ENCODE measurements around the gene ITGA5.

Gene ITGA5

DNA sequence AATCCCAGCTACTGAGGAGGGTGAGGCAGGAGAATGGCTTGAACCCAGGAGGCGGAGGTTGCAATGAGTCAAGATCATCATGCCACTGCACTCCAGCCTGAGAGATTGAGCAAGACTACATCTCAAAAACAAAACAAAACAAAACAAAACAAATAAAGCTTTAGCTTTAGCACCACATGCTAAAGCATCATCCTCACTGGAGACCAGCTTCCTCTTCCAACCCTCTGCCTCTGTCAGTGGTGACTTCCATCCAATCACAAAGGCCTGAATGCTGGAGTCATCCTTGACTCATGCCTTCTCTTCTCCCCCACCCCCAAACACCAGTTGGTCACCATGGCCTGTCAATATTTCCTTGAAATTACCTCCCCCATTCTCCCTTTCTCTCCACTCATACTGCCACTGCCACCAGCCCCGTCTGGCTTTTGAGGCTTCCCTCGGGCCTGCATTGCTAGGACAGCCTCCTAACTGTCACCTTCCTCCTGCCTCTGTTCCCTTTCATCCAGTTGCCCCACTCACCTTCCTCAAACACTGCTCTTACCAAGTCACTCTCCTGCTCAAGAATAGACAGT is 35.9 kb downstream of the ITGA5 start:
- TF ChIP-seq, protein P1, sequence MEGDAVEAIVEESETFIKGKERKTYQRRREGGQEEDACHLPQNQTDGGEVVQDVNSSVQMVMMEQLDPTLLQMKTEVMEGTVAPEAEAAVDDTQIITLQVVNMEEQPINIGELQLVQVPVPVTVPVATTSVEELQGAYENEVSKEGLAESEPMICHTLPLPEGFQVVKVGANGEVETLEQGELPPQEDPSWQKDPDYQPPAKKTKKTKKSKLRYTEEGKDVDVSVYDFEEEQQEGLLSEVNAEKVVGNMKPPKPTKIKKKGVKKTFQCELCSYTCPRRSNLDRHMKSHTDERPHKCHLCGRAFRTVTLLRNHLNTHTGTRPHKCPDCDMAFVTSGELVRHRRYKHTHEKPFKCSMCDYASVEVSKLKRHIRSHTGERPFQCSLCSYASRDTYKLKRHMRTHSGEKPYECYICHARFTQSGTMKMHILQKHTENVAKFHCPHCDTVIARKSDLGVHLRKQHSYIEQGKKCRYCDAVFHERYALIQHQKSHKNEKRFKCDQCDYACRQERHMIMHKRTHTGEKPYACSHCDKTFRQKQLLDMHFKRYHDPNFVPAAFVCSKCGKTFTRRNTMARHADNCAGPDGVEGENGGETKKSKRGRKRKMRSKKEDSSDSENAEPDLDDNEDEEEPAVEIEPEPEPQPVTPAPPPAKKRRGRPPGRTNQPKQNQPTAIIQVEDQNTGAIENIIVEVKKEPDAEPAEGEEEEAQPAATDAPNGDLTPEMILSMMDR (IDR thresholded peaks at IDR 0.05; ENCODE audit: borderline replicate concordance, insufficient read depth, low read depth, low read length), result no peak
- H3K4me3 ChIP-seq (ENCODE audit: low read depth, low read length), result no peak overlapping the region

DNA sequence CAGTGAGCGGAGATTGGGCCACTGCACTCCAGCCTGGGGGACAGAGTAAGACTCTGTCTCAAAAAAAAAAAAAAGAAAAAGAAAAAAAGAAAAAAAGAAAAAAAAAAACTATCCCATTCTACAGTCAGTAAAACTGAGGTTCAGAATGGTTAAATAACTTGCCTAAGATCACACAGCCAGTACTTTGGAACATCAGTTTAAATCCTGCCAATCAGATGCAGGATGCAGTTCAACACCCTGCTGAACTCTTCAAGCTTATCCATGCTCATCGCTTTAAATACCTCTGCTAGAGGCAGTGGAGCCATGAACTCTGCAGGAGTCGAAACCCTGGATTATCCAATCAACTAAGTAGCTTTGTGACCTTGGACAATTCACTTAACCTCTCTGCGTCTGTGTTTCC is 37.9 kb downstream of the ITGA5 start:
- H3K4me3 ChIP-seq (ENCODE audit: low read depth, low read length), result no peak overlapping the region

DNA sequence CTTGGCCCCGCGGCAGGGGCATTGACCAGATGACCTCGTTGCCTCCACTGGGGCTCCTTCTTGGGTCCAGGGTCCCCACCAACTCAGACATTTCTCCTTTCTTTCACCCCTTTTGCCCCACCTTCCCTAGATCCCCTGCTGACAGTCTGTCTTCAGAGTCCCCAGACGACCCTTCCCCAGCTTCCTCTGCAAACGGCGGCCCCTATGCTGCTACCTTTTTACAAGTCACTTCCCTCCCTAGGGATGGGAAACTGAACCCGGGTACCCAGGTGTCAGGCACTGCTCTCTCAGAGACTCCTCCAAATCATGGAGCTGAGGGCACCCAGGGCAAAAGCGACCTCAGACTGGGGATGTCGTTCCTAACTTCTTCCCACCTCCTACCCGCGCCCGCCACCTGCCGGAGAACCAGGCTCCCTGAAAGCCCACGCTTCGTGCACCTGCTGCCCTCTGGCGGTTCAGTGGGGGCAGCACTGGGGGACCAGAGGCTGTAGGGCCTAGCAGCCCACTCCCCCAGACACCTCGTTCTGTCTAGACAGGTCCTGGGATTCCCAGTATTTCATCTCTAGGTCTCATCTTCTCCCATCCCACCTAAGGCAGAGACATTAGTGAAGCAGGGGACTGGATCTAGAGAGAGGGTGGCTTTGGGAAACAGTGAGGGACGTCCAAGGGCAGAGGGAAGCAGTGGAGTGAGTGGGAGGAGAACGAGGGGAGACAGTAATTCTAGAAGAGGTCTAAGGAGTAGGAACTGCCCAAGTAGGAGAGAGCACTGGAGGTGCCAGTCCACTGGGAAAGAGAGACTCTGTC is 39.5 kb downstream of the ITGA5 start:
- TF ChIP-seq, protein P1 (IDR thresholded peaks at IDR 0.05; ENCODE audit: borderline replicate concordance, insufficient read depth, low read depth, low read length), result peak; percentile 100
- no peak overlapping the region for H3K4me3 ChIP-seq (ENCODE audit: low read depth, low read length)

More for the DNA sequence above, 37.9 kb downstream of the ITGA5 start:
- TF ChIP-seq, protein P1 (IDR thresholded peaks at IDR 0.05; ENCODE audit: borderline replicate concordance, insufficient read depth, low read depth, low read length), result no peak

DNA sequence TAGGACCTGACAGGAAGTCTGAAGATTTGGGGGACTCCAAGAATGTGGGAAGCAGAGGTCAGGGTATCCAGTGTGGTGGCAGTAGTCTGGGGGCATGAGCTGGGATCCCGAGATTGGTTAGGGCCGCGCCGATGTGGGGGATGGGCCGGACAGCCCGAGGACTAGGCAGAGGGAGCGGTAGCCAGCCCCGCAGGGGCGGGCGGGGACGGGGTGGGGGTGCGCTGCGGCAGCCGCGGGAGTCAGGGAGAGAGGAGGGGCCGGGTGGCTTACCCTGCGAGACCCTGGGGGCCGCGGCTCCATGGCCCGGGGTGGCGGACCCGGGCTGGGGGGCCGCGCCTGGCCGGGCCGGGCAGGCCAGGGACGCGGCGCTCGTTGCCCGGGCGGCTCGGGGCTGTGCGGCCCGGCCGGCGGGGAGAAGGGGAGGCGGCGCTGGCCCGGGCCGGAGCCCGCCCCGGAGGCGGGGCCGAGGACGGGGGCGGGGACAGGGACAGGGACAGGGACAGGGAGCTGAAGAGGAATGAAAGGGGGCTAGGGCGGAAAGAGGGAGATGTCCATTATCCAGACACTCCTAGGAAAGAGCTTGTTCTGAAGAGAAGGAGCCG is 40.2 kb downstream of the ITGA5 start:
- no peak overlapping the region for H3K4me3 ChIP-seq (ENCODE audit: low read depth, low read length)
- TF ChIP-seq, protein P1 (IDR thresholded peaks at IDR 0.05; ENCODE audit: borderline replicate concordance, insufficient read depth, low read depth, low read length), result no peak

DNA sequence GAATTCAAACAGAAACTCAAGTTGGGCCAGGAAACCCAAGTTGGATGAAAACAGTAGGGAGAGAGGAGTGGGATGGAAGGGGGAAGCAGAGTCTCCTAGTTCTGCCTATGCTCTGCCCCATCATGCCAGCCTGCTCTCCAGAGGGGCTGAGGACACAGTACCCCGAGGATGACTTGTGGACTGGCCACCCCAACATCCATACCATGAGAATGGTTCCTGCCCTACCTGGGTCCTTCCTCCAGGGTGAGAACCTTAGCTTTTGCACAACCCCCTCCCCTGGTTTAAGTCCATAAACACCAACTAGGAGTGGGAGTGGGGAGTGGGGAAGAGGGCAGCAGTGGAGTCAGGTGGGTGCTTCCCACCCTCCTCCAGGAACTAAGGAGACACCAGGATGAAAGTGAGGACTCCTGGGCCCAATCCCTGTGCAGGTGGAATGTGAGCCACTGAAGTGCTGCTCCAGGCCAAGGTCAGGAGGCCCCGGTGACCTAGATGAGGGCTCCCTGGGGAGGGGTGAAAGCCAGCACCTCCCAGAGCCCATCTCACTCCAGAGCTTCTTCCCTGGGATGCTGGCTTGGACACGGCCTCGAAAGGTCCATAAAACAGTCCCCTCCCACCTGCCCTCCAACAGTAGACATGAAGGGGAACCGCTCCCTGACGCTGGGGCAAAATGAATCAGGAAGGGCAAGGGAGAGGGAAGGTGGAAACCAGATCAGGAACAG is 41.1 kb downstream of the ITGA5 start:
- no peak overlapping the region for H3K4me3 ChIP-seq (ENCODE audit: low read depth, low read length)
- TF ChIP-seq, protein P1 (IDR thresholded peaks at IDR 0.05; ENCODE audit: borderline replicate concordance, insufficient read depth, low read depth, low read length), result no peak

DNA sequence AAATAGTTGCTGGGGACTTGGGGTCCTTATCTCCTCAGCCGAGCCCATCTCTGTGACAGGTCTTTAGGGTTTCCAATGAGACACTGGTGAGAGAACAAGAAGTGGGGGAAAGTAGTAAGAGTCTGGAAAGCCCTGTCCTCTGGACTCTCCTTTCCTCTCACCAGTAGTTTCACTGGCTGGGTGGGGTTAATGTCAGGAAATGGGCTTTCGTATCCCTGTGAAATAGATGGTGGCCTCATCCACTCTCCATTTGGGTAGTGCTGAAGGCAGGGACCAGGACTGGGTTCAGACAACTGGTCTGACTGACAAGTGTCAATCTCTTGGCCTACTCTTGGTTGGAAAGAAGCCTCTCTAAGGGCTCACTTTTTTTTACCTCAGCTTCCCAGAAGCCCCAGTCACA is 42.1 kb downstream of the ITGA5 start:
- TF ChIP-seq, protein P1 (IDR thresholded peaks at IDR 0.05; ENCODE audit: borderline replicate concordance, insufficient read depth, low read depth, low read length), result no peak

More for the DNA sequence above, 42.1 kb downstream of the ITGA5 start:
- no peak overlapping the region for H3K4me3 ChIP-seq (ENCODE audit: low read depth, low read length)
